K562 (cell line): ENCODE results near the gene TPD52L2. TPM values are rescaled to one million over a fixed set of nuclear protein-coding genes. Genes with fewer than 3 reads are reported as not detected.

Experiments used
- ARID3A ChIP-seq: IDR thresholded peaks from 2 replicates; pipeline ENCODE4 v1.6.1; 2012; ENCODE audit warnings: low read depth, low read length, improper control_type of control experiment, borderline replicate concordance
- ARNT ChIP-seq, 2 experiments: fragments of 450-650 bp; IDR thresholded peaks; 2 replicates each; pipeline ENCODE4 v1.6.1; 2016; ENCODE audit warnings: mild to moderate bottlenecking in 1 of 2
- BACH1 ChIP-seq: fragments of 200-800 bp; sonication (Bioruptor generic); IDR thresholded peaks from 2 replicates; pipeline ENCODE4 v1.6.1; 2016; ENCODE audit warnings: missing genetic modification characterization, missing compliant biosample characterization
- BHLHE40 ChIP-seq: IDR thresholded peaks from 2 replicates; pipeline ENCODE4 v1.6.1; 2011; ENCODE audit warnings: low read length, improper control_type of control experiment
- CREM ChIP-seq: IDR thresholded peaks from 2 replicates; pipeline ENCODE4 v1.6.1; 2014; ENCODE audit warnings: antibody characterized with exemption, low read depth
- DACH1 ChIP-seq: fragments of 450-650 bp; IDR thresholded peaks from 2 replicates; pipeline ENCODE4 v1.6.1; 2018; ENCODE audit not compliant: partially characterized antibody
- DLX4 ChIP-seq: fragments of 250-450 bp; sonication (Bioruptor Pico); IDR thresholded peaks from 2 replicates; pipeline ENCODE4 v1.6.1; 2021; ENCODE audit warnings: mild to moderate bottlenecking
- FOS ChIP-seq: IDR thresholded peaks from 3 replicates; pipeline ENCODE4 v1.6.1; 2011; ENCODE audit not compliant: insufficient read length; ENCODE audit errors: extremely low read depth
- GATAD2A ChIP-seq: fragments of 450-650 bp; IDR thresholded peaks from 2 replicates; pipeline ENCODE4 v1.6.1; 2017
- HMGN3 ChIP-seq: IDR thresholded peaks from 2 replicates; pipeline ENCODE4 v1.6.1; 2011; ENCODE audit warnings: borderline replicate concordance, low read depth, mild to moderate bottlenecking, mixed read lengths, low read length; ENCODE audit not compliant: insufficient read length; ENCODE audit errors: extremely low read depth
- MTA1 ChIP-seq: fragments of 450-650 bp; IDR thresholded peaks from 2 replicates; pipeline ENCODE4 v1.6.1; 2017; ENCODE audit warnings: borderline replicate concordance
- MXI1 ChIP-seq: IDR thresholded peaks from 2 replicates; pipeline ENCODE4 v1.6.1; 2011; ENCODE audit warnings: low read depth, mild to moderate bottlenecking, improper control_type of control experiment, low read length
- NEUROD1 ChIP-seq: fragments of 150-350 bp; IDR thresholded peaks from 2 replicates; pipeline ENCODE4 v1.6.1; 2014; ENCODE audit warnings: borderline replicate concordance, low read length, low read depth; ENCODE audit not compliant: partially characterized antibody
- NFE2L1 ChIP-seq: fragments of 450-650 bp; IDR thresholded peaks from 2 replicates; pipeline ENCODE4 v1.6.1; 2016; ENCODE audit warnings: missing genetic modification characterization, low read depth, mild to moderate bottlenecking, missing compliant biosample characterization, moderate library complexity, borderline replicate concordance
- NR2C2 ChIP-seq, 2 experiments: fragments of 200-800 bp in 1 of 2; sonication (Bioruptor generic) in 1 of 2; sonication (generic) in 1 of 2; formaldehyde crosslinking in 1 of 2; IDR thresholded peaks; 2 replicates each; pipeline versions ENCODE4 v1.6.1 to v1.8.0; 2016 to 2022; ENCODE audit warnings: mild to moderate bottlenecking in 1 of 2, missing compliant biosample characterization in 1 of 2, missing genetic modification characterization in 1 of 2, missing genetic modification reagents in 1 of 2
- PCBP1 ChIP-seq: fragments of 200-400 bp; formaldehyde crosslinking; IDR thresholded peaks from 2 replicates; pipeline ENCODE4 v1.6.1; 2018; ENCODE audit warnings: mild to moderate bottlenecking, low read depth, low read length; ENCODE audit not compliant: poor library complexity, severe bottlenecking
- RUNX1 ChIP-seq: sonication (generic); IDR thresholded peaks from 2 replicates; pipeline ENCODE4 v1.6.1; 2016; ENCODE audit warnings: antibody characterized with exemption, low read depth
- SREBF1 ChIP-seq: fragments of 150-350 bp; IDR thresholded peaks from 2 replicates; pipeline ENCODE4 v1.6.1; 2014; ENCODE audit warnings: antibody characterized with exemption, low read depth, low read length, borderline replicate concordance
- SRSF1 ChIP-seq: fragments of 200-400 bp; formaldehyde crosslinking; IDR thresholded peaks from 2 replicates; pipeline ENCODE4 v1.6.1; 2017; ENCODE audit warnings: mild to moderate bottlenecking, low read depth, low read length, moderate library complexity
- STAG1 ChIP-seq: sonication (generic); formaldehyde crosslinking; IDR thresholded peaks from 2 replicates; pipeline ENCODE4 v1.5.0; 2020; ENCODE audit warnings: missing genetic modification reagents, borderline replicate concordance
- U2AF2 ChIP-seq: fragments of 200-400 bp; formaldehyde crosslinking; optimal IDR thresholded peaks from 2 replicates; pipeline ENCODE3; 2017; ENCODE audit warnings: low read depth, mild to moderate bottlenecking, low read length
- VEZF1 ChIP-seq: fragments of 200-800 bp; sonication (Bioruptor generic); IDR thresholded peaks from 2 replicates; pipeline ENCODE4 v1.6.1; 2017; ENCODE audit warnings: missing genetic modification characterization, missing compliant biosample characterization
- ZBTB7A ChIP-seq: IDR thresholded peaks from 2 replicates; pipeline ENCODE4 v1.6.1; 2011; ENCODE audit warnings: low read depth, mild to moderate bottlenecking, low read length, moderate library complexity, borderline replicate concordance; ENCODE audit not compliant: control insufficient read depth
- ZEB2 ChIP-seq: fragments of 450-650 bp; IDR thresholded peaks from 2 replicates; pipeline ENCODE4 v1.6.1; 2016
- ZNF174 ChIP-seq: fragments of 250-450 bp; sonication (Bioruptor Pico); IDR thresholded peaks from 2 replicates; pipeline ENCODE4 v1.4.0; 2020; ENCODE audit warnings: mild to moderate bottlenecking
- ZNF408 ChIP-seq: fragments of 250-450 bp; sonication (Bioruptor Pico); IDR thresholded peaks from 2 replicates; pipeline ENCODE4 v1.4.0; 2020; ENCODE audit warnings: low read depth, mild to moderate bottlenecking, moderate library complexity
- ZSCAN29 ChIP-seq: fragments of 450-650 bp; IDR thresholded peaks from 2 replicates; pipeline ENCODE4 v1.6.1; 2017
- polyA plus RNA-seq, 8 experiments: library from polyadenylated mRNA; depleted of rRNA in 4 of 8; stranded (reverse) in 5 of 8; unstranded in 3 of 8; fragments of >200 nt; fragmentation: Nextera tagmentation in 2 of 8; fragmentation: Illumina TruSeq in 1 of 8; extraction: Ambion mirVana in 2 of 8; extraction: Trizol in 1 of 8; gene quantifications; 2 replicates each; pipeline versions ENCODE4 v1.2.1 to v1.2.3, GENCODE V29; 2011 to 2014; ENCODE audit warnings: inconsistent platforms in 1 of 8, missing spikeins in 1 of 8
- total RNA-seq, 7 experiments: library from RNA; depleted of rRNA in 6 of 7; stranded (reverse); fragments of >200 nt in 6 of 7; fragmentation: Illumina TruSeq in 2 of 7; extraction: Trizol in 2 of 7; gene quantifications; 2 replicates each; pipeline versions ENCODE4 v1.2.1 to v1.2.3, GENCODE V29; 2011 to 2021; ENCODE audit warnings: low replicate concordance in 1 of 7

The TPD52L2 gene
- total and polyA plus RNA-seq, 9 of the 15 experiments (the other 6 are each of a cell fraction or from before 2014, with no cell fraction given) = 1.9 to 117 (median 74.6) TPM

- TF ChIP-seq HMGN3 (no peak), FOS (peak; percentile 45), PCBP1 (no peak), ZSCAN29 (no peak), ZNF408 (no peak), RUNX1 (no peak), SRSF1 (no peak), VEZF1 (CRISPR knock-in tag) (peak; percentile 58), ZBTB7A (peak; percentile 47; the same call in 1 of the 2 replicates), SREBF1 (no peak), ARID3A (no peak), MTA1 (no peak), DACH1 (no peak), DLX4 (CRISPR knock-in tag) (no peak), STAG1 (no peak), BHLHE40 (no peak), ZNF174 (CRISPR knock-in tag) (no peak), CREM (peak; percentile 57; the same call in 1 of the 2 replicates), MXI1 (peak; percentile 85), GATAD2A (no peak), BACH1 (tag) (no peak), U2AF2 (no peak), NEUROD1 (peak; percentile 72), ZEB2 (no peak), NFE2L1 (tag) (no peak), NR2C2 (CRISPR knock-in tag; IDR thresholded peaks at IDR 0.05) (no peak), NR2C2 (tag; IDR thresholded peaks at IDR 0.05) (no peak), ARNT (IDR thresholded peaks at IDR 0.05) (no peak)
Observed at GRCh38 chr20:63835021-63835858, 29.8 kb upstream of the TPD52L2 start (continued).
